C4-2B (cell line): Measurements from ENCODE around the gene ZDHHC13.

ENCODE experiments used
- H3K27ac ChIP-seq: fragments of 450-650 bp; 2 replicates; pipeline ENCODE4 v1.5.1; 2017
- ZFX ChIP-seq: fragments of 450-650 bp; IDR thresholded peaks from 2 replicates; pipeline ENCODE4 v1.6.1; 2017
- TF ChIP-seq, protein P1 (sequence below): fragments of 450-650 bp; conservative IDR thresholded peaks from 2 replicates; pipeline ENCODE4 v1.5.1; 2017; ENCODE audit warnings: mild to moderate bottlenecking

Gene ZDHHC13

DNA sequence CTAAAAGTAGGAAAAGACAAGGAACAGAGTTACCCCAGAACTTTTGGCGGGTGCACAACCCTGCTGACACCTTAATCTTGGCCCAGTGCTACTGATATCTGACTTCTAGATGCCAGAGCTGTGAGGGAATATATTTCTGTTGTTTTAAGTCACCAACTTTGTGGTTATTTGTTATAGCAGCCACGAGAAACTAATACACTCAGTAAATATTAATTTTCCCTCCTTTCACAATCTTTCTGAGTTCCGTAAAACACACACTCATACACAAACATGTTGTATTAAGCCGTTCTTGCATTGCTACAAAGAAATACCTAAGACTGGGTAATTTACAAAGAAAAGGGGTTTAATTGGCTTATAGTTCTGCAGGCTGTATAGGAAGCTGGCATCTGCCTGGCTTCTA lies 16.1 kb upstream of the ZDHHC13 start:
- no peak overlapping the region for H3K27ac ChIP-seq
- TF ChIP-seq, protein P1, sequence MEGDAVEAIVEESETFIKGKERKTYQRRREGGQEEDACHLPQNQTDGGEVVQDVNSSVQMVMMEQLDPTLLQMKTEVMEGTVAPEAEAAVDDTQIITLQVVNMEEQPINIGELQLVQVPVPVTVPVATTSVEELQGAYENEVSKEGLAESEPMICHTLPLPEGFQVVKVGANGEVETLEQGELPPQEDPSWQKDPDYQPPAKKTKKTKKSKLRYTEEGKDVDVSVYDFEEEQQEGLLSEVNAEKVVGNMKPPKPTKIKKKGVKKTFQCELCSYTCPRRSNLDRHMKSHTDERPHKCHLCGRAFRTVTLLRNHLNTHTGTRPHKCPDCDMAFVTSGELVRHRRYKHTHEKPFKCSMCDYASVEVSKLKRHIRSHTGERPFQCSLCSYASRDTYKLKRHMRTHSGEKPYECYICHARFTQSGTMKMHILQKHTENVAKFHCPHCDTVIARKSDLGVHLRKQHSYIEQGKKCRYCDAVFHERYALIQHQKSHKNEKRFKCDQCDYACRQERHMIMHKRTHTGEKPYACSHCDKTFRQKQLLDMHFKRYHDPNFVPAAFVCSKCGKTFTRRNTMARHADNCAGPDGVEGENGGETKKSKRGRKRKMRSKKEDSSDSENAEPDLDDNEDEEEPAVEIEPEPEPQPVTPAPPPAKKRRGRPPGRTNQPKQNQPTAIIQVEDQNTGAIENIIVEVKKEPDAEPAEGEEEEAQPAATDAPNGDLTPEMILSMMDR = no peak
- no peak for TF ChIP-seq ZFX

DNA sequence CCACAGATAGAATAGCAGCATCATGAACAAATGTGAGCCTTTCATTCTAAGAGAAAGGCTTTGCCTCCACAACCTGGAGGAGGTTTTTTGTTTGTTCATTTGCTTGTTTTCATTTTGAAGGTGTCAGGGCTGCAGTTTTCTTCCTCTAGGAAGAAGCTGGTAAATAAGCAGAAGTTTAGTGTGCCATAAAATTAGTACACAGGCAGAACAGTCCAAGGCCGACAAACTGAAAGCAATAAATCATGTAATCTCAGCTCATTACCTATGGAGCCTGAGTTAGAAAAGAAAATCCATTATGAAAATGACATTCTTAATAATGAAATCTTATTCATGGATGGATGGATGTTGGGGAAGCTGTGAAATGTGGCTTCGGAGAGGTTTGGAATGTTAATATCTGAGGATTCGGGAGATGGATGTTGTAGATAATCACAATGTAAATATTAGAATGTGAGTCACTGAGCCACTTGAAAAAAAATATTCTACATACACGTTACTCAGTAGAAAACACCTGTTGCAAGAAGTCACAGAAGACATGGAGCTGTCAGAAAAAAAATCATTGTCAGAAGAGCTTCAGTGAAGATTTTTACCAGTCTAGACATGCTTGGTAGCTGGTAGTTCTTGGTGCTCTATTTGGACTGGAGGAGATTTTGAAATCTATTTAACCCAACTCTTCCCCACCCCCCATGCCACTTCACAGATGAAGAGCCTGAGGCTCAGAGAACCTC lies 15.0 kb upstream of the ZDHHC13 start:
- no peak for TF ChIP-seq ZFX
- TF ChIP-seq, protein P1 = no peak
- no peak overlapping the region for H3K27ac ChIP-seq

DNA sequence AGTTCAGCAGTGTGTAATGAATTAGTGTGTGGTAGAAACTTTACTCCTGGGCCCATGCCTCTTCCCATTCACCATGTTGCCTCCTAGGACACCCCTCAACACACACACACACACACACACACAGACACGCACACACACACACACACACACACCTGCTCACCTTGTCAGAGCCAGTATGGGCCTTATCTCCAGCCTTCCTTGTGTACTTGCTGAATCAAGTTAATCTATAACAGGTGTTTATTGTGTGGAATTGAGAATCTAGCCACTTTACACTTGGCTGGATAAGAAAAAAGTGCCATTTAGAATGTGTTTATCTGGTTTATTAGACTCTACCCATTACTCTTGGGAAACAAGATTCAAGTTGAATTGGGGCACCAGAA lies 14.5 kb upstream of the ZDHHC13 start:
- no peak overlapping the region for H3K27ac ChIP-seq
- TF ChIP-seq, protein P1 = no peak
- TF ChIP-seq ZFX = no peak

DNA sequence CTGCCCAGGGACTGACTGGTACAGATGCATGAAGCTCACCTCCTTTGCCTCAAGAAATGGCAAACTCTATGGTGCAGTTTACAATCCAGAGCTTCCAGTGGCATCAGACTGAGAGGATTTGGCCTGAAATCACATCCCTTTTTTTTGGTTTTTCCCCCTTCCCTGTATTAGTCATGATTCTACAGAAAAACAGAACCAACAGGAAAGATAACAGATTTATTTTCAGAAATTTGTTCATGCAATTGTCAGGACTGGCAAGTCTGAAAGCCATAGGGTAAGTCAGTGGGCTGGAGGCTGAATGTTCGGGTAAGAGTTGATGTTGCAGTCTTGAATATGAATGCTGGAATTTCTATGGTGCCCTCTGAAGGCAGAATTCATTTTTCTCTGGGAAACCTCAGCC lies 12.0 kb upstream of the ZDHHC13 start:
- H3K27ac ChIP-seq = no peak overlapping the region
- TF ChIP-seq, protein P1 = no peak
- no peak for TF ChIP-seq ZFX

DNA sequence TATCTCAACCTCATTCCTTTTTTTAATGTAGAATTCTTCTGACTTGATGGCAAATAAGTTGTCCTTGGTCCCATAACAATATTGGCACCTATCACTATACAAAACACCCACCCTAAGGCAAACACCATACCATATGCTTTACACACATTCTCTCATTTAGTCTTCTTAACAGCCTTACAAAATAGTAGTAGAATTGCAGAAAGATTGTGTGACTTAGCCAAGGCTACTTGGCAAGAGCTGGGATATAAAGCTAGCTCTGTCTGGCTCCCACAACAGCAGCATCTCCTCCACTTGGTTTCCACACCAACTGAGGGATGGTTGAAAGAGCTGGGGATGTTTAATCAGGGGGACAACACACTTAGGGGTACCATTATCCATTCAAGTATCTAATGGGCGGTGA lies 9.8 kb upstream of the ZDHHC13 start:
- H3K27ac ChIP-seq = no peak overlapping the region
- no peak for TF ChIP-seq ZFX
- TF ChIP-seq, protein P1 = no peak

DNA sequence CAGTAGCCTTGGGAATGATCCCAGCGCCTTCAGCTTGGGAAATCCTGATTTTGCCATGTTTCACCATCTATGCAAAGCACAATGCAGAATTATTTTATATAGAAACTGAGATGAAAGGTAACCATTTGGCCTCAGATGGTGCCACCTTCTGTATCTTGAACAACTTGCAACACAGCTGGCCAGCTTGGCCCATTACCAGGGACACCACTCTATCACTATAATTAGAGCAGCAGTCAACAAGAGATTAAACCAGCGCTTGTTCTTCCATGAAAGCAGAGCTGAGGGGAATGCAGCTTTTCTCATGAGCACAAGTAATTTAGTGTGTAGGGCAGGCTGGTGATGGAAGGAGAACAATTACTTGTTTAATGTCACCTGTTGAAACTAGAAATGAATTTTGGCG lies 6.7 kb upstream of the ZDHHC13 start:
- no peak overlapping the region for H3K27ac ChIP-seq
- TF ChIP-seq, protein P1 = no peak
- TF ChIP-seq ZFX = no peak

DNA sequence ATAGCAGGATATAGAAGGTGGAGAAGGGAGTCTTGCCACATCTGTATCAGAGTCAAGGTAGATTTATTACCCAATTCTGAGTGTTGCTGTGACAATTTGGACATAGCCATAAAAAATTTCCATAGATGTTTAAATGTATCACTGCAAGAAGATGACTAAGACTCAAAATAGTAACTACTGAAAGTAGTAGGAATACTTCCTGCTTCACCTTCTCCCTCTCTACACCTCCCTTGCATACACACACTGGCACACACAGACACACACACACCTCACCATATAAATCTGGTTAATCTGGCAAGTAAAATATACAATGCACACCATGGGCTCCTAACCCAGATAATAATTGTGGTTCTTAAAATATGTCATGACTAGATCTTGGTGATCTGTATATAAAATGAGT lies 5.2 kb upstream of the ZDHHC13 start:
- H3K27ac ChIP-seq = no peak overlapping the region
- no peak for TF ChIP-seq ZFX
- TF ChIP-seq, protein P1 = no peak
